ENCODE results near the gene HDDC2. TPM values are rescaled to one million over a fixed set of nuclear protein-coding genes. Genes with fewer than 3 reads are reported as not detected.

HDDC2 gene
- polyA plus RNA-seq, 1 donor from 2014 or later: 75.2 TPM

- Histone ChIP-seq H3F3A (ENCODE audit: insufficient read depth, low read length, poor library complexity, severe bottlenecking) (no peaks in the 10 kb centered on the region), H3K36me3 (ENCODE audit: insufficient read depth, low read length) (no peaks in the 10 kb centered on the region), H3K27me3 (ENCODE audit: insufficient read depth, low read depth, low read length) (no peaks in the 10 kb centered on the region), H3K79me2 (replicated peaks; ENCODE audit: insufficient read depth, low read length) (no peaks in the 10 kb centered on the region), H3K4me2 (ENCODE audit: low read length) (no peak overlapping the region), H2AFZ (ENCODE audit: low read depth, low read length) (no peak overlapping the region), H4K20me1 (ENCODE audit: insufficient read depth) (no peaks in the 10 kb centered on the region), H3K9ac (ENCODE audit: low read length) (no peak overlapping the region), H3K9me2 (ENCODE audit: insufficient read depth, low read length) (no peaks in the 10 kb centered on the region), H3K4me3 (ENCODE audit: low read length) (no peak overlapping the region), H3K27ac (ENCODE audit: low read length) (no peak overlapping the region), H3K9me3 (ENCODE audit: low read length) (no peaks in the 10 kb centered on the region)
- TF ChIP-seq RAD21 (conservative IDR thresholded peaks at IDR 0.05): no peak
Observed at GRCh38 chr6:125312950-125313349, 11.2 kb upstream of the HDDC2 start.

- H3K4me2 ChIP-seq (ENCODE audit: low read length): no peak overlapping the region
- H3K9me2 ChIP-seq (ENCODE audit: insufficient read depth, low read length): no peaks in the 10 kb centered on the region
- no peaks in the 10 kb centered on the region for H3K79me2 ChIP-seq (replicated peaks; ENCODE audit: insufficient read depth, low read length)
- H4K20me1 ChIP-seq (ENCODE audit: insufficient read depth): no peaks in the 10 kb centered on the region
- H3K27me3 ChIP-seq (ENCODE audit: insufficient read depth, low read depth, low read length): no peaks in the 10 kb centered on the region
- no peaks in the 10 kb centered on the region for H3F3A ChIP-seq (ENCODE audit: insufficient read depth, low read length, poor library complexity, severe bottlenecking)
- no peak overlapping the region for H3K4me3 ChIP-seq (ENCODE audit: low read length)
- no peak overlapping the region for H3K9ac ChIP-seq (ENCODE audit: low read length)
- no peak overlapping the region for H3K27ac ChIP-seq (ENCODE audit: low read length)
- no peaks in the 10 kb centered on the region for H3K36me3 ChIP-seq (ENCODE audit: insufficient read depth, low read length)
- H3K9me3 ChIP-seq (ENCODE audit: low read length): no peaks in the 10 kb centered on the region
- no peak for TF ChIP-seq SMC3 (conservative IDR thresholded peaks at IDR 0.05; ENCODE audit: poor library complexity)
- H2AFZ ChIP-seq (ENCODE audit: low read depth, low read length): no peak overlapping the region
Observed at GRCh38 chr6:125312478-125312877, 10.7 kb upstream of the HDDC2 start.

DNA sequence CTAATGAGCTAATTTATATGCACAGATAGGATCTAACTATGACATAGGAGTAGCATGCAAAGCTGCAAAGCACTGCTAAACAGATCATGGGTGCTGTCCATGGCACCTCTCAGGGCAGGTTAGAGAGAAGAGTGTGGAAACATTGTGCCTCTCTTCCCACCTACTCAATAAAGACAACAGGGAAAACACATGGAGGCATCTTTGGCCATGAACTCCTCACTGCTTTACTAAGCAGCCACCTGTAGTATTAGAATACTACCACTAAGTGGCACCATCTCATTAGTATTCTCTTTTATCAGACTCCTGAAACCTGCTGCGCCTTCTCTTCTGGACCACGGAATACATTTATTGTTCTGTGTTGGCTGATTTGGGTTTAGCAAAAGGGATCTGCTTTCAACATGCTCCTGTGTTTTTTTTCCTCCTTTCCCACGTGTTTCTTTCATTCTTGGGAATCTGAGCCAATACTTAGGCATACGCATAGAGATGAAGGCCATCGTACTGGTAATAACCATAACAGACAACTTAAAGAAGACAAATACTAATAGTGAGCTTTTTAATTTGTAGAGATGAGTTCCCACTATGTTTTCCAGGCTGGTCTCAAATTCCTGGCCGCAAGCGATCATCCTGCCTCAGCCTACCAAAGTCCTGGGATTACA is 9.4 kb upstream of the HDDC2 start:
- Histone ChIP-seq H3K4me3 (ENCODE audit: low read length) (no peak overlapping the region), H3K9me2 (ENCODE audit: insufficient read depth, low read length) (no peaks in the 10 kb centered on the region), H2AFZ (ENCODE audit: low read depth, low read length) (no peak overlapping the region), H3F3A (ENCODE audit: insufficient read depth, low read length, poor library complexity, severe bottlenecking) (no peaks in the 10 kb centered on the region), H3K27ac (ENCODE audit: low read length) (no peak overlapping the region), H3K9me3 (ENCODE audit: low read length) (no peaks in the 10 kb centered on the region), H3K9ac (ENCODE audit: low read length) (no peak overlapping the region), H4K20me1 (ENCODE audit: insufficient read depth) (no peaks in the 10 kb centered on the region), H3K79me2 (replicated peaks; ENCODE audit: insufficient read depth, low read length) (no peaks in the 10 kb centered on the region), H3K4me2 (ENCODE audit: low read length) (no peak overlapping the region), H3K36me3 (ENCODE audit: insufficient read depth, low read length) (no peaks in the 10 kb centered on the region), H3K27me3 (ENCODE audit: insufficient read depth, low read depth, low read length) (no peaks in the 10 kb centered on the region)
- peak; percentile 98 for TF ChIP-seq SMC3 (conservative IDR thresholded peaks at IDR 0.05; ENCODE audit: poor library complexity)
- peak; percentile 48 for TF ChIP-seq MXI1 (conservative IDR thresholded peaks at IDR 0.05; ENCODE audit: poor library complexity, severe bottlenecking)
- no peak for TF ChIP-seq POLR2AphosphoS5 (IDR thresholded peaks at IDR 0.05)
- TF ChIP-seq EP300 (conservative IDR thresholded peaks at IDR 0.05; ENCODE audit: poor library complexity, severe bottlenecking): no peak
- TF ChIP-seq, protein P1, sequence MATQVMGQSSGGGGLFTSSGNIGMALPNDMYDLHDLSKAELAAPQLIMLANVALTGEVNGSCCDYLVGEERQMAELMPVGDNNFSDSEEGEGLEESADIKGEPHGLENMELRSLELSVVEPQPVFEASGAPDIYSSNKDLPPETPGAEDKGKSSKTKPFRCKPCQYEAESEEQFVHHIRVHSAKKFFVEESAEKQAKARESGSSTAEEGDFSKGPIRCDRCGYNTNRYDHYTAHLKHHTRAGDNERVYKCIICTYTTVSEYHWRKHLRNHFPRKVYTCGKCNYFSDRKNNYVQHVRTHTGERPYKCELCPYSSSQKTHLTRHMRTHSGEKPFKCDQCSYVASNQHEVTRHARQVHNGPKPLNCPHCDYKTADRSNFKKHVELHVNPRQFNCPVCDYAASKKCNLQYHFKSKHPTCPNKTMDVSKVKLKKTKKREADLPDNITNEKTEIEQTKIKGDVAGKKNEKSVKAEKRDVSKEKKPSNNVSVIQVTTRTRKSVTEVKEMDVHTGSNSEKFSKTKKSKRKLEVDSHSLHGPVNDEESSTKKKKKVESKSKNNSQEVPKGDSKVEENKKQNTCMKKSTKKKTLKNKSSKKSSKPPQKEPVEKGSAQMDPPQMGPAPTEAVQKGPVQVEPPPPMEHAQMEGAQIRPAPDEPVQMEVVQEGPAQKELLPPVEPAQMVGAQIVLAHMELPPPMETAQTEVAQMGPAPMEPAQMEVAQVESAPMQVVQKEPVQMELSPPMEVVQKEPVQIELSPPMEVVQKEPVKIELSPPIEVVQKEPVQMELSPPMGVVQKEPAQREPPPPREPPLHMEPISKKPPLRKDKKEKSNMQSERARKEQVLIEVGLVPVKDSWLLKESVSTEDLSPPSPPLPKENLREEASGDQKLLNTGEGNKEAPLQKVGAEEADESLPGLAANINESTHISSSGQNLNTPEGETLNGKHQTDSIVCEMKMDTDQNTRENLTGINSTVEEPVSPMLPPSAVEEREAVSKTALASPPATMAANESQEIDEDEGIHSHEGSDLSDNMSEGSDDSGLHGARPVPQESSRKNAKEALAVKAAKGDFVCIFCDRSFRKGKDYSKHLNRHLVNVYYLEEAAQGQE (IDR thresholded peaks at IDR 0.05; ENCODE audit: borderline replicate concordance): no peak
- peak; percentile 97 for TF ChIP-seq RAD21 (conservative IDR thresholded peaks at IDR 0.05)
- no peak for TF ChIP-seq EZH2 (IDR thresholded peaks at IDR 0.05; ENCODE audit: borderline replicate concordance, insufficient read depth, low read length, poor library complexity, severe bottlenecking)
- TF ChIP-seq TAF1 (IDR thresholded peaks at IDR 0.05; ENCODE audit: low read depth): no peak
- TF ChIP-seq CTCF (IDR thresholded peaks at IDR 0.05; ENCODE audit: poor library complexity, severe bottlenecking): peak; percentile 95
